ENCODE measurements around the gene CETP. TPM values are rescaled to one million over a fixed set of nuclear protein-coding genes. Genes with fewer than 3 reads are reported as not detected.

CETP gene
- total and polyA plus RNA-seq, 4 experiments from 2014 or later, result 0.14 TPM; not detected in 3

DNA sequence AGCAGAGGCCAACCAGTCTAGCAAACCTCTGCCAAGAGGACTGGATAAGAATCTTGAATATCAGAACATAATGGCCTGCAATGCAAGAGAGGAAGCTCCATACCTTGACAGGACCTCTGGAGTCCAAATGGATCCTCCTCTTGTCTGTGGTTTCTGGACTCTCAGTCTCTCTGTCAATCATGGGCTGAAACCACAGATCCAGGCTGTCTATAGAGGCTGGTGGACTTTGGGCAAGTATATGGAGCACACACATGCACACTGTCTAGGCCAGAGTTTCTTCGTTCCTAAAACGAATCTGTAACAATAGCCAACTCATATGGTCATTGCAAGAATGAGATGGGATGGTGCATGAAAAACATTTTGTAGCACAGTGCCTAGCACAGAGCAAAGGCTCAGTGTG lies 65.3 kb downstream of the CETP start:
- H3K4me3 ChIP-seq (ENCODE audit: low read length in 2 of 2), result no peak overlapping the region
- H3K27ac ChIP-seq (ENCODE audit: low read depth, low read length), result no peak overlapping the region
- Mint-ChIP-seq H3K9me3 (no peaks in the 10 kb centered on the region), H3K27me3 (no peaks in the 10 kb centered on the region), H3K36me3 (peaks cover 66 to 88% of the 10 kb centered on the region in 2 donors), H3K27ac (peak overlapping the region; percentile 44 to 89 (median 79)), H3K4me1 (peaks cover 48 to 97% (median 76%) of the 10 kb centered on the region in 4 donors), H3K4me3 (peak overlapping the region in 3 of 8 donors; percentile 18 to 41 (median 21))
- POLR2A ChIA-PET (ENCODE audit: partially characterized antibody), result interaction anchor here (0.7 to 11.9 kb wide), 6 partner anchors 10 to 65 kb away, joined by 3 to 162 read pairs (median 4); partner anchors contain the start of gene NLRC5
- H3K4me1 ChIP-seq (ENCODE audit: insufficient read depth, low read length), result peaks cover 94% of the 10 kb centered on the region
- peaks cover 42% of the 10 kb centered on the region for H3K36me3 ChIP-seq (ENCODE audit: insufficient read depth, low read length)
- CTCF ChIA-PET (ENCODE audit: partially characterized antibody), result interaction anchor here (1.0 to 2.4 kb wide), 7 partner anchors 10 to 63 kb away, joined by 3 to 15 read pairs (median 4); no protein-coding TSS in a partner anchor
- H3K27me3 ChIP-seq (ENCODE audit: insufficient read depth, low read length), result no peaks in the 10 kb centered on the region
- intact Hi-C loops (cut with micrococcal nuclease), result no loop called here
- DNase-seq, result no peak
- no peaks in the 10 kb centered on the region for H3K9me3 ChIP-seq (ENCODE audit: control insufficient read depth in 1 of 2, low read length in 2 of 2)

DNA sequence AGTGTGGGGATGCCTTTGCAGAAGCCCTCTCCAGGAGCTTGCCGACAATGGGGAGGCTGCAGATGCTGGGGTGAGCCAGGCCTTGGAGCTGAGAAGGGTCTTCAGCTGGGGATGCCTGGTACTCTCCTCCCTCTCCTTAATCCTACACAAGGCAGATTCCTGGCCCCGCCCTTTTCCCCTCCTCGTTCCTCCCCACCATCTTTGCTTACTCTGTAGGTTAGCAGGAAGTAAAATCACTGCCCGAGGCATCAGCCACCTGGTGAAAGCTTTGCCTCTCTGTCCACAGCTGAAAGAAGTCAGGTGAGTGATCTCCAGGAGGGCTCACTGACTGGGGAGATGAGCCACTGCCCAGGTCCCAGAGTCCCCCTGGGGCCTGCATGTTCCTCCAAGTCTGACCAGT lies 66.3 kb downstream of the CETP start:
- H3K27ac ChIP-seq (ENCODE audit: low read depth, low read length), result peak overlapping the region; percentile 12
- Mint-ChIP-seq H3K27ac (peak overlapping the region in 6 of 7 donors; percentile 57 to 84 (median 74)), H3K27me3 (no peaks in the 10 kb centered on the region), H3K4me3 (peak overlapping the region in 2 of 8 donors; percentile 21 to 47), H3K9me3 (no peaks in the 10 kb centered on the region), H3K4me1 (peaks cover 41 to 91% (median 69%) of the 10 kb centered on the region in 4 donors), H3K36me3 (peaks cover 60 to 84% of the 10 kb centered on the region in 2 donors)
- no peaks in the 10 kb centered on the region for H3K9me3 ChIP-seq (ENCODE audit: control insufficient read depth in 1 of 2, low read length in 2 of 2)
- no peaks in the 10 kb centered on the region for H3K27me3 ChIP-seq (ENCODE audit: insufficient read depth, low read length)
- DNase-seq, result no peak
- H3K36me3 ChIP-seq (ENCODE audit: insufficient read depth, low read length), result peaks cover 39% of the 10 kb centered on the region
- H3K4me3 ChIP-seq (ENCODE audit: low read length in 2 of 2), result no peak overlapping the region
- POLR2A ChIA-PET (ENCODE audit: partially characterized antibody), result interaction anchor here (1.0 to 11.9 kb wide), 5 partner anchors 8 to 41 kb away, joined by 3 to 162 read pairs (median 8); partner anchors contain the start of gene NLRC5
- H3K4me1 ChIP-seq (ENCODE audit: insufficient read depth, low read length), result peaks cover 84% of the 10 kb centered on the region
- intact Hi-C loops (cut with micrococcal nuclease), result no loop called here
- CTCF ChIA-PET (ENCODE audit: partially characterized antibody), result interaction anchor here (0.9 to 2.4 kb wide), 7 partner anchors 9 to 64 kb away, joined by 3 to 15 read pairs (median 4); no protein-coding TSS in a partner anchor

- no peak for DNase-seq
- CTCF ChIA-PET (ENCODE audit: partially characterized antibody), result interaction anchor here (0.6 to 1.6 kb wide), 3 partner anchors 9 to 65 kb away, joined by 3 to 5 read pairs (median 3); no protein-coding TSS in a partner anchor
- H3K4me3 Mint-ChIP-seq, result peak overlapping the region in 1 of 8 donors; percentile 4
Measured at GRCh38 chr16:57029161-57030160, 67.7 kb downstream of the CETP start.

DNA sequence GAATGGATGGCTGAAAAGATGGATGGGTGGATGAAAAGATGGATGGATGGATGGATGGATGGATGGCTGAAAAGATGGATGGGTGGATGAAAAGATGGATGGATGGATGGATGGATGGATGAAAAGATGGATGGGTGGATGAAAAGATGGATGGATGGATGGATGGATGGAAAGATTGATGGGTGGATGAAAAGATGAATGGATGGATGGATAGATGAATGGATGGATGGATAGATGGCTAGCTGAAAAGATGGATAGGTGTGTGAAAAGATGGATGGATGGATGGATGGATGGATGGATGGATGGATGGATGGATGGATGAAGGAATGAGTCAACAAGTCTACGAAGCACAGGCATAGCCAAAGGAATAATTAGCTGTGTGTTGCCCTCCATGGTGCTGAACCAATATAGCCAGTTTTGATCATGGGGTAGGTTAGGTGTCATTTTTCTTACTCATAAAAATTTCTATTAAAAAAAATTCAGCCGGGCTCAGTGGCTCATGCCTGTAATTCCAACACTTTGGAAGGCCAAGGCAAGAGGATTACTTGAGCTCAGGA lies 68.7 kb downstream of the CETP start:
- H3K4me1 Mint-ChIP-seq, result peaks cover 32 to 91% (median 65%) of the 10 kb centered on the region in 4 donors
- peak overlapping the region in 1 of 8 donors; percentile 74 for H3K4me3 Mint-ChIP-seq
- Histone ChIP-seq H3K4me3 (ENCODE audit: low read length in 2 of 2) (no peak overlapping the region), H3K27ac (ENCODE audit: low read depth, low read length) (no peak overlapping the region), H3K27me3 (ENCODE audit: insufficient read depth, low read length) (no peaks in the 10 kb centered on the region), H3K36me3 (ENCODE audit: insufficient read depth, low read length) (peaks cover 61% of the 10 kb centered on the region), H3K9me3 (ENCODE audit: control insufficient read depth in 1 of 2, low read length in 2 of 2) (no peaks in the 10 kb centered on the region), H3K4me1 (ENCODE audit: insufficient read depth, low read length) (peaks cover 84% of the 10 kb centered on the region)
- H3K27ac Mint-ChIP-seq, result peak overlapping the region in 6 of 7 donors; percentile 75 to 87 (median 80)
- no peaks in the 10 kb centered on the region for H3K27me3 Mint-ChIP-seq
- intact Hi-C loops (cut with micrococcal nuclease), result no loop called here
- H3K36me3 Mint-ChIP-seq, result peaks cover 74 to 87% of the 10 kb centered on the region in 2 donors
- no peak for DNase-seq
- H3K9me3 Mint-ChIP-seq, result peaks cover 0 to 2% (median 0%) of the 10 kb centered on the region in 8 donors
- POLR2A ChIA-PET (ENCODE audit: partially characterized antibody), result interaction anchor here (0.7 to 11.9 kb wide), 7 partner anchors 8 to 417 kb away, joined by 3 to 162 read pairs (median 4); partner anchors contain the start of genes CIAPIN1, COQ9 and NLRC5
- CTCF ChIA-PET (ENCODE audit: partially characterized antibody), result interaction anchor here (0.6 to 2.0 kb wide), 7 partner anchors 8 to 66 kb away, joined by 3 to 7 read pairs (median 3); no protein-coding TSS in a partner anchor

More at GRCh38 chr16:57029161-57030160, 67.7 kb downstream of the CETP start:
- Mint-ChIP-seq H3K9me3 (no peaks in the 10 kb centered on the region), H3K27me3 (no peaks in the 10 kb centered on the region), H3K27ac (peak overlapping the region; percentile 29 to 87 (median 78)), H3K4me1 (peaks cover 31 to 91% (median 63%) of the 10 kb centered on the region in 4 donors), H3K36me3 (peaks cover 65 to 85% of the 10 kb centered on the region in 2 donors)
- POLR2A ChIA-PET (ENCODE audit: partially characterized antibody), result interaction anchor here (1.1 to 11.9 kb wide), 4 partner anchors 9 to 40 kb away, joined by 3 to 162 read pairs (median 21); partner anchors contain the start of gene NLRC5
- Histone ChIP-seq H3K4me1 (ENCODE audit: insufficient read depth, low read length) (peaks cover 82% of the 10 kb centered on the region), H3K9me3 (ENCODE audit: control insufficient read depth in 1 of 2, low read length in 2 of 2) (no peaks in the 10 kb centered on the region), H3K27ac (ENCODE audit: low read depth, low read length) (no peak overlapping the region), H3K36me3 (ENCODE audit: insufficient read depth, low read length) (peaks cover 52% of the 10 kb centered on the region), H3K4me3 (ENCODE audit: low read length in 2 of 2) (no peak overlapping the region), H3K27me3 (ENCODE audit: insufficient read depth, low read length) (no peaks in the 10 kb centered on the region)
- intact Hi-C loops (cut with micrococcal nuclease), result no loop called here

DNA sequence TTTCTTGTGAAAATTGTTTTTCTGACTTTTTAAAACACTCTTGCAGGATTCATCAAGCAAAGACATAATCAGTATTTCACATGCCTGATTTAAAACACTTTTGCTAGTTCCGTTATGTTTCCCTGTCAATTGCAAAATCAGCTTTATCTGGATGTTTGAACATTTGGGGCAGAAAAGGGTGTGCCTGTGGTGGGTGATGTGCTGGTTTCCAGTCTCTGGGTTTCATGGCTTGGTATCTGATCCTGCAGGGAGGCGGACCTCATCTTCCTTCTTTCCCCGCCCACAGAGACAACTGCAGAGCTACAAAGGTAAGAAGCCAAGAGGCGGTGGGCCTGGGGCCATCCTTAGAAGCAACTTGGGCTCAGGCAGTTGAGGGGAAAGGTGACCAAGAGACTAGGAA lies 69.4 kb downstream of the CETP start:
- CTCF ChIA-PET (ENCODE audit: partially characterized antibody), result interaction anchor here (0.7 to 3.0 kb wide), 5 partner anchors 9 to 67 kb away, joined by 3 to 13 read pairs (median 4); no protein-coding TSS in a partner anchor
- no peak for DNase-seq
- Mint-ChIP-seq H3K27ac (peak overlapping the region; percentile 5 to 86 (median 66)), H3K9me3 (peaks cover 0 to 2% (median 0%) of the 10 kb centered on the region in 8 donors), H3K4me1 (peaks cover 37 to 91% (median 65%) of the 10 kb centered on the region in 4 donors), H3K36me3 (peaks cover 78 to 88% of the 10 kb centered on the region in 2 donors), H3K4me3 (no peak overlapping the region), H3K27me3 (no peaks in the 10 kb centered on the region)
- Histone ChIP-seq H3K36me3 (ENCODE audit: insufficient read depth, low read length) (peaks cover 68% of the 10 kb centered on the region), H3K4me1 (ENCODE audit: insufficient read depth, low read length) (peaks cover 84% of the 10 kb centered on the region), H3K27me3 (ENCODE audit: insufficient read depth, low read length) (no peaks in the 10 kb centered on the region), H3K27ac (ENCODE audit: low read depth, low read length) (peak overlapping the region; percentile 2), H3K9me3 (ENCODE audit: control insufficient read depth in 1 of 2, low read length in 2 of 2) (no peaks in the 10 kb centered on the region), H3K4me3 (ENCODE audit: low read length in 2 of 2) (no peak overlapping the region)
- intact Hi-C loops (cut with micrococcal nuclease), result no loop called here
- POLR2A ChIA-PET (ENCODE audit: partially characterized antibody), result interaction anchor here (0.7 to 11.9 kb wide), 8 partner anchors 7 to 416 kb away, joined by 3 to 162 read pairs (median 8); partner anchors contain the start of genes CIAPIN1, COQ9 and NLRC5

GRCh38 chr16:57032346-57032745 lies 70.6 kb downstream of the CETP start:
- Mint-ChIP-seq H3K4me1 (peaks cover 35 to 91% (median 65%) of the 10 kb centered on the region in 4 donors), H3K36me3 (peaks cover 78 to 87% of the 10 kb centered on the region in 2 donors), H3K27ac (peak overlapping the region in 4 of 7 donors; percentile 82 to 98 (median 84)), H3K9me3 (peaks cover 0 to 2% (median 0%) of the 10 kb centered on the region in 8 donors), H3K4me3 (no peak overlapping the region), H3K27me3 (no peaks in the 10 kb centered on the region)
- H3K4me1 ChIP-seq (ENCODE audit: insufficient read depth, low read length), result peaks cover 84% of the 10 kb centered on the region
- no peaks in the 10 kb centered on the region for H3K9me3 ChIP-seq (ENCODE audit: control insufficient read depth in 1 of 2, low read length in 2 of 2)
- H3K36me3 ChIP-seq (ENCODE audit: insufficient read depth, low read length), result peaks cover 76% of the 10 kb centered on the region
- H3K27me3 ChIP-seq (ENCODE audit: insufficient read depth, low read length), result no peaks in the 10 kb centered on the region
- H3K4me3 ChIP-seq (ENCODE audit: low read length in 2 of 2), result no peak overlapping the region
- intact Hi-C loops (cut with micrococcal nuclease), result no loop called here
- ChIA-PET CTCF (ENCODE audit: partially characterized antibody) (interaction anchor here (0.9 to 3.0 kb wide), 7 partner anchors 8 to 68 kb away, joined by 3 to 13 read pairs (median 3); no protein-coding TSS in a partner anchor), POLR2A (ENCODE audit: partially characterized antibody) (interaction anchor here (0.6 to 11.9 kb wide), 8 partner anchors 6 to 339 kb away, joined by 3 to 162 read pairs (median 10); partner anchors contain the start of gene NLRC5)
- no peak for DNase-seq
- H3K27ac ChIP-seq (ENCODE audit: low read depth, low read length), result no peak overlapping the region

Data from CD4-positive, alpha-beta memory T cell (primary cell).